Trophoblast cell (in vitro differentiated cells and primary cell): ENCODE data around the gene ZNF497.

Experiments
- DNase-seq, 2 donors: peaks; one replicate each; pipeline ENCODE4 v3.0.0-alpha.2; 2016
- H2AFZ ChIP-seq: 2 replicates; pipeline ENCODE4 v1.6.1; 2013; ENCODE audit warnings: low read length, moderate library complexity, mild to moderate bottlenecking; ENCODE audit not compliant: insufficient read depth, poor library complexity
- H2AK5ac ChIP-seq: 2 replicates; pipeline ENCODE4 v1.6.1; 2013; ENCODE audit warnings: mild to moderate bottlenecking, low read length
- H2BK120ac ChIP-seq: 2 replicates; pipeline ENCODE4 v1.6.1; 2013; ENCODE audit warnings: low read length, mild to moderate bottlenecking, moderate library complexity; ENCODE audit not compliant: insufficient read depth, poor library complexity
- H2BK12ac ChIP-seq: 2 replicates; pipeline ENCODE4 v1.6.1; 2013; ENCODE audit warnings: mild to moderate bottlenecking, low read length, moderate library complexity
- H2BK5ac ChIP-seq: 2 replicates; pipeline ENCODE4 v1.6.1; 2013; ENCODE audit warnings: low read length, low read depth, moderate library complexity, mild to moderate bottlenecking; ENCODE audit not compliant: poor library complexity
- H3K14ac ChIP-seq: 2 replicates; pipeline ENCODE4 v1.6.1; 2013; ENCODE audit warnings: mild to moderate bottlenecking, low read length
- H3K18ac ChIP-seq: 2 replicates; pipeline ENCODE4 v1.6.1; 2013; ENCODE audit warnings: mild to moderate bottlenecking, low read length
- H3K23ac ChIP-seq: 2 replicates; pipeline ENCODE4 v1.6.1; 2013; ENCODE audit warnings: low read length
- H3K27ac ChIP-seq: 2 replicates; pipeline ENCODE4 v1.5.1; 2013; ENCODE audit warnings: low read depth, mild to moderate bottlenecking, inconsistent platforms, low read length, moderate library complexity
- H3K27me3 ChIP-seq: 2 replicates; pipeline ENCODE4 v1.6.1; 2013; ENCODE audit warnings: inconsistent platforms, mild to moderate bottlenecking, low read length, moderate library complexity; ENCODE audit not compliant: insufficient read depth
- H3K36me3 ChIP-seq, 2 experiments: 1 replicate in 1 of 2; 2 replicates in 1 of 2; pipeline ENCODE4 v1.6.1; 2013; ENCODE audit warnings: low read length in 2 of 2, mild to moderate bottlenecking in 2 of 2, moderate library complexity in 1 of 2; ENCODE audit not compliant: insufficient read depth in 2 of 2, control insufficient read depth in 1 of 2
- H3K4ac ChIP-seq: 2 replicates; pipeline ENCODE4 v1.6.1; 2013; ENCODE audit warnings: low read depth, mild to moderate bottlenecking, low read length, moderate library complexity
- H3K4me1 ChIP-seq, 2 experiments: 1 replicate in 1 of 2; 2 replicates in 1 of 2; pipeline ENCODE4 v1.6.1; 2013; ENCODE audit warnings: low read length in 2 of 2, mild to moderate bottlenecking in 2 of 2, moderate library complexity in 1 of 2; ENCODE audit not compliant: insufficient read depth in 2 of 2, control insufficient read depth in 1 of 2
- H3K4me2 ChIP-seq: 2 replicates; pipeline ENCODE4 v1.6.1; 2013; ENCODE audit warnings: inconsistent platforms, mild to moderate bottlenecking, low read length, moderate library complexity
- H3K4me3 ChIP-seq: 2 replicates; pipeline ENCODE4 v1.5.1; 2013; ENCODE audit warnings: mild to moderate bottlenecking, low read depth, low read length, inconsistent platforms
- H3K79me1 ChIP-seq: one replicate; pipeline ENCODE4 v1.6.1; 2013; ENCODE audit warnings: low read length
- H3K79me2 ChIP-seq: 2 replicates; pipeline ENCODE4 v1.6.1; 2013; ENCODE audit warnings: low read length, mild to moderate bottlenecking; ENCODE audit not compliant: control insufficient read depth, insufficient read depth, poor library complexity
- H3K9ac ChIP-seq: 2 replicates; pipeline ENCODE4 v1.6.1; 2013; ENCODE audit warnings: mild to moderate bottlenecking, low read length
- H3K9me3 ChIP-seq: 2 replicates; pipeline ENCODE4 v1.6.1; 2013; ENCODE audit warnings: low read depth, mild to moderate bottlenecking, control low read depth, inconsistent platforms, low read length; ENCODE audit not compliant: insufficient read depth
- H4K12ac ChIP-seq: 2 replicates; pipeline ENCODE4 v1.6.1; 2013; ENCODE audit warnings: low read depth, mild to moderate bottlenecking, low read length, moderate library complexity
- H4K8ac ChIP-seq: 2 replicates; pipeline ENCODE4 v1.6.1; 2013; ENCODE audit warnings: low read depth, mild to moderate bottlenecking, low read length, moderate library complexity
- H4K91ac ChIP-seq: one replicate; pipeline ENCODE4 v1.6.1; 2013; ENCODE audit warnings: low read depth, mild to moderate bottlenecking, low read length, moderate library complexity
- WGBS: extraction: QIAGEN DNeasy Blood & Tissue Kit; methylation state at CpG from one replicate; pipeline ENCODE4 v1.1.7; 2013; ENCODE audit warnings: missing lambda C conversion rate; ENCODE audit not compliant: insufficient read length, insufficient coverage; ENCODE audit errors: extremely low coverage; 5-methylcytosine and 5-hydroxymethylcytosine counted together

Gene ZNF497

DNA sequence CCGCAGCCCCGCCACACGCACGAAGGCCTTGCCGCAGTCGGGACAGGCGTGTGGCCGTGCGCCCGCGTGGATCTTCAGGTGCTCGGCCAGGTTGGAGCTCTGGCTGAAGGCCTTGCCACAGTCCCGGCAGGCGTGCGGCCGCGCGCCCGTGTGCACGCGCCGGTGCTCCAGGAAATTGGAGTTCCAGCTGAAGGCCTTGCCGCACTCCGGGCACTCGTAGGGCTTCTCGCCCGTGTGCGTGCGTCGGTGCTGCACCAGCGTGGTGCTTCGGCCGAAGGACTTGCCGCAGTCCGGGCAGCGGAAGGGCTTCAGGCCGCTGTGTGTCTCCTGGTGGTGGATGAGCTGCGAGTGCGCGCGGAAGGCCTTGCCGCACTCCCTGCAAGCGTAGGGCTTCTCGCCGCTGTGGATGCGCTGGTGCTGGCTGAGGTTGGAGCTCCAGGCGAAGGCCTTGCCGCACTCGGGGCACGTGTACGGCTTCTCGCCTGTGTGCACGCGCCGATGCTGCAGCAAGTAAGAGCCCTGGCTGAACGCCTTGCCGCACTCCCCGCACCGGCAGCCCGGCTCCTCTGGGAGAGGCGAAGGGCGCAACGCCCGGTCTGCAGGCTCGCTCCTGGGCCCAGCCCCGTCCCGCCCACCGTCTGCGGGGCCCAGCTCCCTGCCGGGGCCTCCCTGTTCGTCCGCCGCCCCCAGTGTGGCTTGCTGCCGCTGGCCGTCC is 5.6 kb downstream of the ZNF497 start:
- no peak overlapping the region for H3K27ac ChIP-seq
- H2BK5ac ChIP-seq, result no peak overlapping the region
- H3K36me3 ChIP-seq, result no peaks in the 10 kb centered on the region

DNA sequence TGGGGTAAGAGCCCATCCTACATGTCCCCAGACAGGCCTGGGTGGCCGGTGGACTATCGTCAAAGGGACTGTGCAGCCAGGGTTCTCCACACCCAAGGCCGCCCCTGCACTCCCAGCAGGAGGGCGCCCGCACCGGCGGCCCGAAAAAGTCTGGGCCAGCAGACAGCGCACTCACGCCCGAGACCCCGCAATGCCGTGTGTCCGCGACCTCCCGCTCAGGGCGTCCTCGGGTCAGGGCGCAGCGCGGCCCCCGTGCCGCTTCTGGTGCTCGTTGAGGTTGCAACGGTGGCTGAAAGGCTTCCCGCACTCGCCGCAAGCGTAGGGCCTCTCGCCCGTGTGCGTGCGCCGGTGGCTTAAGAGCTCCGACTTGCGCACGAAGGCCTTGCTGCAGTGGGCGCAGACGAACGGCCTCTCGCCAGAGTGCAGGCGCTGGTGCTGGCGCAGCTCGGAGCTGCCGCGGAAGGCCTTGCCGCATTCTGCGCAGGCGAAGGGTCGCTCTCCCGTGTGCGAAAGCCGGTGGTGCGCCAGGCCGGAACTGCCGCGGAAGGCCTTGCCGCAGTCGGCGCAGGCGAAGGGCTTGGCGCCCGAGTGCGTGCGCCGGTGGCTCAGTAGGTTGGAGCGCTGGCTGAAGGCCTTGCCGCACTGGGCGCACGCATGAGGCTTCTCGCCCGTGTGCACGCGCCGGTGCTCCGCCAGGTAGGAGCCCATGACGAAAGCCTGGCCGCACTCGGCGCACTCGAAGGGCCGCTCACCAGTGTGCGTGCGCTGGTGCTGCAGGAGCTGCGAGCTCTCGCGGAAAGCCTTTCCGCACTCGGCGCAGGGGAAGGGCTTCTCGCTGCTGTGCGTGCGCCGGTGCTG is 6.4 kb downstream of the ZNF497 start:
- no peak overlapping the region for H3K18ac ChIP-seq
- H2AFZ ChIP-seq, result no peak overlapping the region
- H2BK120ac ChIP-seq, result no peak overlapping the region
- no peak overlapping the region for H3K14ac ChIP-seq
- H4K8ac ChIP-seq, result no peak overlapping the region
- no peak overlapping the region for H3K4ac ChIP-seq
- no peak overlapping the region for H3K4me2 ChIP-seq
- H3K9ac ChIP-seq, result no peak overlapping the region
- no peak overlapping the region for H4K91ac ChIP-seq
- no peak overlapping the region for H2BK12ac ChIP-seq
- no peaks in the 10 kb centered on the region for H3K79me2 ChIP-seq
- H3K9me3 ChIP-seq, result peaks cover 2% of the 10 kb centered on the region
- no peak for DNase-seq
- no peak overlapping the region for H4K12ac ChIP-seq
- H3K23ac ChIP-seq, result no peak overlapping the region
- no peaks in the 10 kb centered on the region for H3K36me3 ChIP-seq
- H3K4me1 ChIP-seq, result no peaks in the 10 kb centered on the region
- no peak overlapping the region for H2BK5ac ChIP-seq
- no peak overlapping the region for H3K27ac ChIP-seq
- H3K27me3 ChIP-seq, result no peaks in the 10 kb centered on the region
- H3K79me1 ChIP-seq, result no peaks in the 10 kb centered on the region
- H2AK5ac ChIP-seq, result no peak overlapping the region
- no peak overlapping the region for H3K4me3 ChIP-seq
- no CpG with 5 or more reads among the region's 94 CpGs for WGBS

More for the DNA sequence above, 5.6 kb downstream of the ZNF497 start:
- no peak overlapping the region for H2AK5ac ChIP-seq
- H4K91ac ChIP-seq, result no peak overlapping the region
- H3K27me3 ChIP-seq, result no peaks in the 10 kb centered on the region
- no peak overlapping the region for H2AFZ ChIP-seq
- H3K4me2 ChIP-seq, result no peak overlapping the region
- peaks cover 3% of the 10 kb centered on the region in 2 experiments for H3K4me1 ChIP-seq
- no peak for DNase-seq
- no peak overlapping the region for H3K4me3 ChIP-seq
- peaks cover 2% of the 10 kb centered on the region for H3K9me3 ChIP-seq
- H3K9ac ChIP-seq, result no peak overlapping the region
- H3K23ac ChIP-seq, result no peak overlapping the region
- H3K4ac ChIP-seq, result no peak overlapping the region
- peaks cover under 1% of the 10 kb centered on the region for H3K79me2 ChIP-seq
- no peak overlapping the region for H3K14ac ChIP-seq
- H2BK120ac ChIP-seq, result no peak overlapping the region
- peaks cover 3% of the 10 kb centered on the region for H3K79me1 ChIP-seq
- no peak overlapping the region for H3K18ac ChIP-seq
- no peak overlapping the region for H2BK12ac ChIP-seq
- WGBS, result no CpG with 5 or more reads among the region's 75 CpGs
- no peak overlapping the region for H4K8ac ChIP-seq
- no peak overlapping the region for H4K12ac ChIP-seq

GRCh38 chr19:58355215-58355796 is 7.2 kb downstream of the ZNF497 start:
- Histone ChIP-seq H3K27ac (no peak overlapping the region), H2AFZ (no peak overlapping the region), H3K14ac (no peak overlapping the region), H3K9ac (no peak overlapping the region), H3K4me3 (no peak overlapping the region), H3K79me1 (no peaks in the 10 kb centered on the region), H3K18ac (no peak overlapping the region), H3K9me3 (peaks cover 2% of the 10 kb centered on the region), H3K4me2 (no peak overlapping the region), H2AK5ac (no peak overlapping the region), H4K91ac (no peak overlapping the region), H3K79me2 (no peaks in the 10 kb centered on the region), H3K4ac (no peak overlapping the region), H4K8ac (no peak overlapping the region), H3K23ac (no peak overlapping the region), H4K12ac (no peak overlapping the region), H3K36me3 (no peaks in the 10 kb centered on the region), H3K4me1 (no peaks in the 10 kb centered on the region), H2BK5ac (no peak overlapping the region), H2BK120ac (no peak overlapping the region), H2BK12ac (no peak overlapping the region), H3K27me3 (no peaks in the 10 kb centered on the region)
- DNase-seq, result no peak
- no CpG with 5 or more reads among the region's 10 CpGs for WGBS

DNA sequence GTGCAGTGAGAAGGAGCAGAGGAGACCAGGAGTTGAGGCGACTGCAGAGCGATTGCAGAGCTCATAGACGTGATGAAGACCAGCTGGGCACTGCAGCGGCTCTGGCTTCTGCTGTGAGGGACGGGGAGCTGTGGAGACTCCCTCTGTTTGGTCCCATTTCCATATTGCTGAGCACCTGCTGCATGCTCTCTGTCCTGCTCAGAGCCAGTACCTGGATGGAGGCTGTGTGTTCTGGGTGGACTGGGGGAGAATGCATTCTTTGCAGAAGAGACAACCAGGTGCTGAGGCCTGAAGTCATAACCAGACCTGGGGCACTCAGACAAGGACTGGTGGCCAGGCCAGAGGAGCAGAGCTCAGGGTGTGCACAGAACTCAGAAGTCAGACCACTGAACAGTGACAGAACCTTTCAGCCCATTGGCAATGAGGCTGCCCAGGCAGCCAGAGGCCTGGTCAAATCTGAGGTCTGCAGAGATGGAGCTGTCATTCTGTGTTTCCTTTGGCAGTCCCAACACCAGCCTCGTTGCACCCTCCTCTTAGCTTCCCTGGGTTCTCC is 8.0 kb downstream of the ZNF497 start:
- H3K79me2 ChIP-seq, result no peaks in the 10 kb centered on the region
- WGBS, result no CpG with 5 or more reads among the region's 6 CpGs
- no peak overlapping the region for H2BK12ac ChIP-seq
- peaks cover 2% of the 10 kb centered on the region for H3K9me3 ChIP-seq
- no peak overlapping the region for H4K12ac ChIP-seq
- no peaks in the 10 kb centered on the region for H3K79me1 ChIP-seq
- no peak overlapping the region for H4K91ac ChIP-seq
- no peak overlapping the region for H3K4ac ChIP-seq
- no peak overlapping the region for H3K23ac ChIP-seq
- H3K4me3 ChIP-seq, result no peak overlapping the region
- no peak for DNase-seq
- H2BK120ac ChIP-seq, result no peak overlapping the region
- no peak overlapping the region for H4K8ac ChIP-seq
- no peaks in the 10 kb centered on the region for H3K36me3 ChIP-seq
- H3K4me1 ChIP-seq, result no peaks in the 10 kb centered on the region
- H3K4me2 ChIP-seq, result no peak overlapping the region
- H3K27ac ChIP-seq, result no peak overlapping the region
- H2AK5ac ChIP-seq, result no peak overlapping the region
- no peaks in the 10 kb centered on the region for H3K27me3 ChIP-seq
- H2BK5ac ChIP-seq, result no peak overlapping the region
- H3K14ac ChIP-seq, result no peak overlapping the region
- H3K18ac ChIP-seq, result no peak overlapping the region
- no peak overlapping the region for H3K9ac ChIP-seq
- no peak overlapping the region for H2AFZ ChIP-seq
